NOMO-1 treated with DMSO at 0.1 percent for 48 hours (cell line): ENCODE data around the gene TBC1D22A.

Source experiments
- DNase-seq: peaks from one replicate; lab custom pipeline; 2025; ENCODE audit not compliant: unreplicated experiment; lab: John Stamatoyannopoulos, UW

The TBC1D22A gene

DNA sequence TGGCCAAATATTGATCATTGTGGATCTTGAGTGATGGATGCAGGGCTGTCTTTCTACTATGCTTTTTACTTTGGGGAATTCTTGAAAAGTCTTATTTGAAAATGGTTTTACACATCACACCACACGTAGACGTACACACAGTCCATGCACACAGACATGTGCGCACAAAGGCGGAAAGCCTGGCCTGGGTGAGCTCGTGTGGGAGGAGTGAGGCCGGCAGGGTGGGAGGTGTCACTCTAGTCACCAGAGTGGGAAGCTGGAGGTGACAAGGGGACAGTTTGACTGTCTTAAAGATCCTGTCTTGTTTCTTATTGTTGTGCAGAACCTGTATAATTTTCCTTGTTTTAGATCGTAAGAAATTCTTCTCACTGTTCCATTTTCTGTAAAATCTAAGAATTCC lies 326.9 kb downstream of the TBC1D22A start:
- no peak for DNase-seq

DNA sequence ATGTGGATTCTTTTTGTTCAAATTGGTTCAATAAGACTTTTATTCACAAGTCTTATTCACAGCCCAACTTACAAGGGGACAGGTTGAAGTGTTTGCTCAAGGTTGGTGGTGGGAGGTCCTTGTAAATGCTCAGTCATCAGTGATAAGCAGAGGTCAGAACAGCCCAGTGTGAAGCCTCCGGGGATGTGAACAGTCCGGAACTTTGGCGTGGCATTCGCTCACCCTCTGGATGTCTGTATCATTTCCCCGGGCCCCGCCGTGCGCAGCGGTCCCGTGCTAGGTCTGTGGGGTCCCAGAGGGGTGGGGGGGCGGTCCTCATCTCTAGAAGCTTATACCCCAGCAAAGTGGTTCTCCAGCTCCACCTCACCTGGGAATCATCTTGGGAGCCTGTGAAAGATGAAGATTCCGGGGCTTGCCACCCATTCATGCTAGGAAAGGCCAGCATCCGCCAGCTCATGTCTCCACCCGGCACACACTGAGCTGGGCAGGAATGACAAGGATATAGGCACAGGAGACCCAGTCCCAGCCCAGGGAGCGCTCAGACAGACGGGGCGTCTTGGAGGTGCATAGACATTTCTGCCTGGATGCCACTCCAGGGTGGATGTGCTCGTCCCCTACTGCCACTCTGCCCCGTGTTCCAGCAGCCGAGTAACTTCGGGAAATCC lies 327.5 kb downstream of the TBC1D22A start:
- DNase-seq, result no peak

DNA sequence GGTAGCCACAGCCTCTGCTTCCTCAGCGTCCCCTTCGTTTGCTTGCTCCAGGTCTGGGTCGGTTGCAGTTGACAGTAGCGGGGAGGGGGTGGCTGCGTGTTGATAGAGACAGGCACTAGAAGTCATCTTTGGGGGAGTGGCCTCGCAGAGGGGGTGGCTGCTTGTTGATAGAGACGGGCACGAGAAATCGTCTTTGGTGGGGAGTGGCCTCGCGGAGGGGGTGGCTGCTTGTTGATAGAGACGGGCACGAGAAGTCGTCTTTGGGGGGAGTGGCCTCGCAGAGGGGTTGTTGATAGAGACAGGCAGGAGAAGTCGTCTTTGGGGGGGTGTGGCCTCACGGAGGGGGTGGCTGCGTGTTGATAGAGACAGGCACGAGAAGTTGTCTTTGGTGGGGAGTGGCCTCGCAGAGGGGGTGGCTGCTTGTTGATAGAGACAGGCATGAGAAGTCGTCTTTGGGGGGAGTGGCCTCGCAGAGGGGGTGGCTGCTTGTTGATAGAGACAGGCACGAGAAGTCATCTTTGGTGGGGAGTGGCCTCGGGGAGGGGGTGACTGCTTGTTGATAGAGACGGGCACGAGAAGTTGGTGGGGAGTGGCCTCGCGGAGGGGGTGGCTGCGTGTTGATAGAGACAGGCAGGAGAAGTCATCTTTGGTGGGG lies 328.3 kb downstream of the TBC1D22A start:
- DNase-seq, result no peak

DNA sequence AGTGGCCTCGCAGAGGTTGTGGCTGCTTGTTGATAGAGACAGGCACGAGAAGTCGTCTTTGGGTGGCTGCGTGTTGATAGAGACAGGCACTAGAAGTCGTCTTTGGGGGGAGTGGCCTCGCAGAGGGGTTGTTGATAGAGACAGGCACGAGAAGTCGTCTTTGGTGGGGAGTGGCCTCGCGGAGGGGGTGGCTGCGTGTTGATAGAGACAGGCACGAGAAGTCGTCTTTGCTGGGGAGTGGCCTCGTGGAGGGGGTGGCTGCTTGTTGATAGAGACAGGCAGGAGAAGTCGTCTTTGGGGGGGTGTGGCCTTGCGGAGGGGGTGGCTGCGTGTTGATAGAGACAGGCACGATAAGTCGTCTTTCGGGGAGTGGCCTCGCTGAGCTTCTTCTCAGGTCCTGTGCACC lies 328.8 kb downstream of the TBC1D22A start:
- no peak for DNase-seq

DNA sequence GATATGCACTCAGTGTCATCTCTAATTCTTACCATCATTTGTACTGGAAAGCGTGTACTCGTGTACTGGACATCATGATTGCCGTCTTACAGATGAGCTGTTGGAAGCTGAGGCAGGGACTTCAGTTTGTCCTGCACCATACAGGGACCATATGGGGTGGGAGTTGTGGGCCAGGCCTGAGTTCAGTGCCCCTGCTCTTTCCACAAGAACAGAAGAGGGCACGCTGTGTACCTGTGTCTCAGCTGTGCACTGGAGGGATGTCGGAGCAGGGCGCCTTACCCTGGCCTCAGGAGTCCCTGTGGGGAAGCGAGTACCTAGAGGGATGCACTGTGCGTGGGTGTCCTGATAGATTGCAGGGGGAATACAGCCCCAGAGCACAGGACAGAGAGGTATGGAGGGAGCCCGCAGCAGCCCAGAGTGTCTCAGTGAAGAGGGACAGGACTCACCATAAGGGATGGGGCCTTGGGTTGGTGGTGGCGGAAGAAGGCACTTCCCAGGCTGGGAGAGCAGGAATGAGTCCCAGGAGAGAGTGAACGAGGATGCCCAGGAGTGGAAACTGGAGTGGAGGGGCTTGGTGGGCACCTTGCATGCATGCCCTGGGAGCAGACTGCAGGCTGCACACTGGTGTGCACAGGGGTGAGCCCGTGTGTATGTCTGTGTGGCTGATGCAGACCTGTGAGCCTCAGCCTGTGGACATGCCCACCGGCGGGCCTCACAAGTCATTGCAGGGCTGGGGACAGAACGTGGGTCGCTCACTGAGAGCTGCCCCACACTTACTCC lies 329.7 kb downstream of the TBC1D22A start:
- DNase-seq, result no peak

DNA sequence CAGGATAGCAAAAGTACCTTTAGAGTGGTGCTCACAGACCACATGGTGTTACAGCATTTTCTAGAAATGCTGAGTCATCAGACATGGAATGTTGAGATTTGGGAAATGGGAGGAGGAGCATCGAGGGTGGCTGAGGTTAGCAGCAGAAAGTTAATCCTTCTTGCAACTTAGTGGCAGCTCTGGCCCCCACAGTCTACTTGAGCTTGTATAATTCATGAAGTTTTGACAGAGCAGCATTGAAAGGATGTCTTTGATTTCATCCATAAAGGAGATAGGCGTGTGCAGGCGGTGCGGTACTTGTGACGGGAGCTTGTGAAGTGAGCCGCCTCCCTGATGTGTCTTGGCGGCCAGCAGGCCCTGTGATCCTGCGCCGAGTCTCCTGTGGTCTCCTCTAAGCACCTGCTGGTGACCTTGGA lies 330.5 kb downstream of the TBC1D22A start:
- DNase-seq, result no peak

DNA sequence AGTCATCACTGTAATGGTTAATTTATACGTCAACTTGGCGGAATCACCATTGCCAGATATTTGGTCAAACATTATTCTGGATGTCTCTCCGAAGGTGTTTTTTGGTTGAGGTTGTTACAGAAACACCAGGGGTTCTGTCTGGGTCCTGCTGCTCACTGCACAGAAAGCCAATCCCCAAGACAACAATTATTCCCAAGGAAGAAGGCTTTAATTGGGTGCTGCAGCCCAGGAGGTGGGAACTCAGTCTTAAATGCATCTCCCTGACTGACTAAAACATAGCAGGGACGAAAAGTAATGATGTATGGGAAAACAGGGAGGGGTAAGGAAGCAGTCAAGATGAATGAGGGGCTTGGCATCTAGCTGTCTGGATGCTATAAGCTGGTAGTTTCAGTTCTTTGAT lies 331.3 kb downstream of the TBC1D22A start:
- no peak for DNase-seq

DNA sequence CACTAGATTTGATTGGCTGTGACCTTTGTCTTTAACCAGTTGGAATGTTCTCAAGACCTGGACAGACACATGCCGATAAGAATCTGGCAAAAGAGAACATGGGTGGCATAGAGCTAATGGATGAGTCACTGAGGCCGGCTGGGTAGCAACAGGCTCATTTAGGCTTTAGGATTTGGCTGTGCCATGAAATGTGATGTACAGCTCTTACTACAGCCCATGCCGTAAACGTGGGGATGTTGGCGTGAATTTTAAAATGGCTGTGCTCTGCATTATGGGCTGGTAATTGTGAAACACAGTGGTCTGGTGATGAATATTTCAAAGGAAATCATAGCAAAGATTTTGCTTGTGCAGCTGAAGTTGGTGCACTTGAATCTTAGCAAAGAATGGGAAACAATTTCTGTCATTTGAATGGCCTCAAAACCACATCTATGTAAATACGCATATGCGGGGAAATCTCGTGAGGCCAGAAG lies 332.4 kb downstream of the TBC1D22A start:
- DNase-seq, result no peak

DNA sequence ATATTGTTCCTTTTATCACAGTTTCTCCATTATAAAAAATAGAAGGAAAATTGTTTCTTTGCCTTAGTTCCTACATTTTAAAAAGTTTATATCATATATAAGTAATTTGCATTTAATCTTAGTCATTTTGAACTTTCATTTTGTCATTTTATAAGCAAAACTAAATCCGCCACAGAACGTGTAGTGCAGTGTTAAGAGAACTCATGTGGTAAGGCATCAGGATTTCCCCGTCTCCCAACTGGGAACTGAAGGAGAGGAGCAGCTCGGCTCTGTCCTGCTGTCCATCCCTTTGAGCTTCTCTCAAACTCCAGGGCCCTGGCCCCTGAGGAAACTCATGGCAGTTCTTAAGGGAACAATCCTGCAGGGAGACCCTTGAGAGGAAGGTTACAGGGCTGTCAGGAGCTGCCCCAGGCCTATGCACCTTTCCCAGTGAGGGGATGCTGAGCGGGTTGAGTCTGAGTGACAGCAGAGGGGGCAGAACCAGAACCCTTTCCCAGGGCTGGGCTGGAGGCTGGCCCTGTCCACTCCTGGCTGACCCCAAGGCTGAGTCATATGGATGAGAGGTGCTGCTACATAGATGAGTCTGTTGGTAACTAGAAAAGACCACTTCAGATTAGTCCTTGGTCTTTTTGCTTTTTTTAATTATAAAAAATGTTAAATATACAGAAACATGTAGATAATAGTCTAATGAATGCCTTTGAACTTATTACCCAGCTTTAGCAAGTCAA lies 333.1 kb downstream of the TBC1D22A start:
- DNase-seq, result no peak

DNA sequence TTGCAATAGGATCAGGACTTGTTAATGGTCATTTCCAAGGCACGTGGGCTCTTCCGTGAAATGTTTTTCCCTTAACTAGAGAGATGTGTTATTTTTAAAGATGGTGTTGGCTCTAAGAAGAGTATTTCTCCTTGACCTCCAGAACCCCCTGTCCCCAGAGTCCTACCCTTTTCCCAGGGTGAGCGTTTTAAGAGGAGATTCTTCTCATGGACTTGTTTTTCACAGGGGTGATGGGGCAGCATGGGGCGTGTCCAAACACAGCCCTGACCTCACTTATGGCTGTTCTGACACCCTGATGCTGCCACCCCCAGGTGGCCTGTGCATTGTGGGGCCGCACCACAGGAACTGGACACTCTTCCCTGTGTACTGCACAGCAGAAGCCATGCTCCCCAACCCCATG lies 335.7 kb downstream of the TBC1D22A start:
- DNase-seq, result no peak

DNA sequence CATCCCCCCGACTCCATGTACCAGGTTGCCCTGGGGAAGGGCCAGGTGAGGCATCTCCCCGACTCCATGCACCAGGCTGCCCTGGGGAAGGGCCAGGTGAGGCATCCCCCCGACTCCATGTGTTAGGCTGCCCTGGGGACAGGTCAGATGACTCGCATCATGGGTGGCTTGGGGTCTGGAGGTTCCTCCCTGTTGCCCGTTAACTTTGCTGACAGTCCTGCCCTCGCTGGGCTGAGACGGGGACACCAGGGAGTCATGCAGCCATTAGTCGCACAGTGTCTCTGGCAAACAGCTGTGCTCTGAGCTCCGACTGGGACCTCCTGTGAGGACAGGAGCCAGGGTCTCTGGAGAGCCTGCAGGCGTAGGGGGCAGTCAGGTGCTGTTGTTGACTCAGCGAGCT lies 336.1 kb downstream of the TBC1D22A start:
- DNase-seq, result no peak

DNA sequence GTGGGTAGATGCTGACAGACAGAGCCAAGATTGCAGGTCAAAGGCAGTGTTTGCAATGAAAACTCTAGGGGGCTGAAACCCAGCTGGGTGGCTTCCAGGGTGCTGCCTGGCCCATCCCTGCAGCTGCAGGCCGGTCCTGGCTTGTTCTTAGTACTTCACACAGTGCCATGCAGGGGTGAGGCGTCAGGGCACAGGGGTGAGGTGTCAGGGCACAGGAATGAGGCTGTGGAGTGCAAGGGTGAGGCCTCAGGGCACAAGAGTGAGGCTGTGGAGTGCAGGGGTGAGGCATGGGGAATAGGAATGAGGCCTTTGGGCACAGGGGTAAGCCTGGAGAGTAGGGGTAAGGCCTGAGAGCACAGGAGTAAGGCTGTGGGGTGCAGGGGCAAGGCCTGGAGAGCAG lies 337.6 kb downstream of the TBC1D22A start:
- no peak for DNase-seq

DNA sequence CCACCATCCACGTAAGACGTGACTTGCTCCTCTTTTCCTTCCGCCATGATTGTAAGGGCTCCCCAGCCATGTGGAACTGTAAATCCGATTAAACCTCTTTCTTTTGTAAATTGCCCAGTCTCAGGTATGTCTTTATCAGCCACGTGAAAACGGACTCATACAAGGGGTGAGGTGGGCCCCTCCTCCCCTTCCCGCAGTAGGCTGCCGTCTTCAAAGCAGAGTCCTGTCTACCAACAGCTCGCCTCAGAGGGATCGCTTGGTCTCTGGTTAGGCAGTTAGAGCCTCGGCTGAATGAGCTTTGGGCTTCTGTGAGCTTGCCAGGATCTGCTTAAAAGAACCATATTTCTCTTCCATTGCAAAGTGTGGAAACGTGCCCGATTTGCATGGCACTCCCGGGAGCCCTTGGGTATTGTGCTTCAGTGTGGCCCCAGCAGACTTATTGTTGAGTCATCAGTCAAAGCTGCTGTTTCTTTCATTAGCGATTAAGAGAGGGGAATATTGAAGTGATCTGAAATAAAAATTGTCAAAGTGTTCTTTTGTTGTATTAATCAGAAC lies 338.3 kb downstream of the TBC1D22A start:
- no peak for DNase-seq

DNA sequence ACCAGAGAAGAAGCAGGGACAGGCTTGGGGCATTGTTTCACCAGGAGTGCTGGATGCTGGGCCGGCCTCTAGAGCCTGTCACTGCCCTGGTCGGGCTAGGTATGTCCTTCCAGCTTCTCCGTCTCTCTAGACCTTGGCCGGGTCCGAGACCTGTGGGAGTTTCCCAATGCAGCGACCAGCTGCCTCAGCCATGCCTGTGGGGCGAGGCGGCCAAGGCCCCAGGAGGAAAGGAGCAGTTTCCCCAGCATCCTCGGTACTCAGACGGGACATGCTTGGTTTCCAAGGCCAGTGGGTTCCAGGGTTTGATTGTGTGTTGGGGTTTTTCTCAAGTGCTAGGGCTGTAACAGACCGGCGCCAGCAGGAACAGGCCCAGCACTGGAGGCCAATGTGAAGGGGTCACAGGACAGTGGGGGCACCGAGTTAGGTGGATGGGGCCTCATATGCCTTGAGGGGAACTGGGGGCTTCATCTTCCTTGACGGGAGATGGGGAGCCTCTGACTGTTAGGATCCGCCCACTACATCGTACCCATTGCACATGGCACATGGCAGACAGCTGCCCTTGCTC lies 339.0 kb downstream of the TBC1D22A start:
- no peak for DNase-seq

DNA sequence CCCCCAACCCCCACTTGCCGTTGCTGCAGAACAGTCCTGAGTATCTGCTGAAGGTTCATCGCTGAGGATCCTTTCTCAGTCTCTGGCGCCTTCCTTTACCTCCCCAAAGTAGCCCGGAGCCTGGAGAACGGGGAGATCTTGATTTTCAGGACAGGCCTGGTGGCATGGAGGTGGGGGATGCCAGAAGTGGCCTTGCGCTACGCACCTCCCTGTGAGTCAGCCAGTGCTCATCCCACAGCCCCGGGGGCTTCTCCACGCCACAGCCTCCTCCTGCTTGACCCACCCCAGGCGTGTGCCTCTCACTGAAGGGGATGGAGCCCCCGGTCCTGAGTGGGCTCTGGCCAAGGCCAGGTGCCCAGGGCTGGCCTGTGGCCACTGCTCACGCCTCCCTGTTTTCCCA lies 339.6 kb downstream of the TBC1D22A start:
- DNase-seq, result no peak

DNA sequence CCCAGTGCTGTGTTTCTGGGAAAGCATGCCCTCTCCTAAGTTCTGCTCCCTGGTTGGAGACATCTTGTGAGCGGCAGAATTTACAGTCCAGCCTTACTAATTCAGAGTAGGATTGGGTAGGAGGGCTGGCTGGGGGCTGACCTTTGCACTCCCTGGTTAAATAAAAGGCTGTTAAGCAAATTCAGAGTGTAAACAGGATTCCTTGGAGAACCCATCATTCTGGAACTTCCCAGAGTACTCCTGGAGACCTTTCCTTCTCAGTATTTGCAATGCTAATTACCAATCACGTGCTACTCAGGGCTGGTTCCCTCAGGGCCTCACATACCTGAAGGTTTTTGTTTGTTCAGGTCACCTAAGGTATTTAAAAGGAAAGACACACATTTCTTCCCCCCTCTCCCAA lies 340.2 kb downstream of the TBC1D22A start:
- no peak for DNase-seq

DNA sequence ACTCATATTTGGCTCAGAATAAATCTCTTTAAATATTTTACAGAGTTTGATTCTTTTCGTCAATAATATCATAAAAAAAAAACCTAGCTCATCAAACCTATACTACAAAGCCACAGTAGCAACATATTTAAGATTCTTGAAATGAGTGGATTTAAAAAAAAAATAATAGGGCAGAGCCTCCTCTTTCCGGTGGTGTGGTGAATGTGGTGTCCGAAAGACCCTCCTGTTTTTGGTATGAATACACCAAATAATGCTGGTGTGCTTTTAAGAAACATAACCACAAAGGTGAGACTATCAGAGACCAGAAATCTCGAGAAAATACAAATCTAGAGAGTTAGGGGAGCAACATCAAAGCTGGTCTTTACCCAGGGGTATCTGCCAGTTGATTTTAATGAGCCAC lies 342.6 kb downstream of the TBC1D22A start:
- no peak for DNase-seq

DNA sequence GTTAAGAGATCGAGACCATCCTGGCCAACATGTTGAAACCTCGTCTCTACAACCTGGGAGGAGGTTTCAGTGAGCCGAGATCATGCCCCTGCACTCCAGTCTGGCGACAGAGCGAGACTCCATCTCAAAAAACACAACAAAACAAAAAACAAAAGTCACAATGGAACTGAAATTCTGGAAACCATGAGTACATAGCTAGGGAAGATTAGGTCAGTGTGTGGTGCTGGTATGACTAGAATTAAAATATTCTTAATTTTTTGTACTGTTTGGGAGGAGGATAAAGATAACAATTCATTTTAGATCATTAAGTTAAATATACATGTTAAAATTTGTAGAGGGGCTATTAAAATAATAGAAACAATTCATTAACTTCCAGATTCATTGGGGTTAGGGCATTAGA lies 344.4 kb downstream of the TBC1D22A start:
- DNase-seq, result no peak

DNA sequence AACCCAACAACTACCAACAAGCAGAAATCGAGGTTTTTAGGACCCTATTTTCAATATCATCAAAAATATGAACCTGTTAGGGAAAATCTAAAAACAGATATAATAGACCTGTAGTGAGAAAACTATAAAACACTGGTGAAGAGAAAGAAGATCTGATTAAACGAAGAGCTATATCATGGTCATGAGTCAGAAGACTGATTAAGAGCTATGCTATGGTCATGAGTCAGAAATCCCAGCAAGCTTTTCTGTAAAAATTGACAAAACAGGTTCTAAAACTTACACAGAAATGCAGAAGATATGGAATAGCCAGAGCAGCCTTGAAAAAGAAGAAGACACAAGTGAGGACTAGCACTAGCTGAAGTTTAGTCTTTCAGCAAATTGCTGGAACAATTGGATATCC lies 345.0 kb downstream of the TBC1D22A start:
- DNase-seq, result no peak

DNA sequence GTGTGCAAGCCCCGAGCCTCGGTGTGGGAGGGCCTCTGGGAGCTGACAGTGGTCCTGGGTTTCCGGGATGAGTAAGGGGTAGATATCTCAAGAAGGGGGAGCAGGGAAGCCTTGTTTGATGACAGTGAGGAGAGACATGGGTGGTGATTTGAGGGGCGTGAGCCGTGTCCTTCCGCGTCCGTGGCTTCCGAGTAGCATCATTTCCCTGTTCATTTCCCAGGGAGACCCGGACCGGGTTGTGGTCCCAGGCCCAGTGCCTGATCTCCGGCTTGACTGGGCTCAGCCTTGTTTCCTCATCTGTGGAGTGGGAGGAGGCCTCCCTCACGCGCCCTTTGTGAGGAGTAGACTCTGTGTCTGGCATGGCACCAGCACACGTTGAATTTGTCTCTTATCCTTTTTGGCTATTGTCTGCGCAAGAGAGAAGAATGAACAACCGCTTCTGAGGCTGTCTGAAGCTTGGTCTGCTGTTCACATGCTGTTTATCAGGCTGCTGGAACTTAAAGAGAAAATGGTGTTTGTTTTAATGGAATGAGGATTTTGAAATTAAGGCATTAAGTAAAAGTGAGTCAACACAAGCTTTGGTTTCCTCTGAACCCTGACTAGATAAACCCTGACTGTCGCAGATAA lies 348.5 kb downstream of the TBC1D22A start:
- no peak for DNase-seq
